Naive thymus-derived CD4-positive, alpha-beta T cell (primary cell): ENCODE measurements around the gene FUT4. TPM values are rescaled to one million over a fixed set of nuclear protein-coding genes. Genes with fewer than 3 reads are reported as not detected.
A peak's percentile ranks its signal among the peaks of the same experiment; 100 is the strongest.

Experiments used
- ATAC-seq: fragments of 150-1000 bp; cut with Tn5 transposase; 2 replicates; pipeline ENCODE4 v1.10.0; 2021; ENCODE audit warnings: mild to moderate bottlenecking, moderate library complexity
- CTCF ChIA-PET: fragments of 350-600 bp; sonication (Branson Sonifier 250); formaldehyde crosslinking; loops from one replicate; lab custom pipeline; 2021; ENCODE audit warnings: antibody characterized with exemption; lab: Charles Lee
- POLR2A ChIA-PET: fragments of 350-600 bp; sonication (Branson Sonifier 250); formaldehyde crosslinking; loops from one replicate; lab custom pipeline; 2021; ENCODE audit warnings: antibody characterized with exemption, inconsistent platforms; lab: Charles Lee
- DNase-seq, 9 donors: peaks; one replicate each; pipeline versions ENCODE4 v3.0.0 to v3.0.0-alpha.2; 2020 to 2022; ENCODE audit warnings: mixed read lengths in 1 of 9
- H3K27ac ChIP-seq: one replicate; pipeline ENCODE4 v1.7.0; 2013; ENCODE audit warnings: mild to moderate bottlenecking, low read depth, low read length, moderate library complexity
- H3K27me3 ChIP-seq, 2 donors: one replicate each; pipeline ENCODE4 v1.7.0; 2013; ENCODE audit warnings: low read length in 2 of 2, mild to moderate bottlenecking in 2 of 2, moderate library complexity in 2 of 2; ENCODE audit not compliant: control insufficient read depth in 2 of 2, insufficient read depth in 2 of 2
- H3K36me3 ChIP-seq, 3 experiments: 1 replicate in 2 of 3; 2 replicates in 1 of 3; pipeline ENCODE4 v1.7.0; 2013; ENCODE audit warnings: low read length in 3 of 3, mild to moderate bottlenecking in 3 of 3, moderate library complexity in 1 of 3; ENCODE audit not compliant: insufficient read depth in 3 of 3, control insufficient read depth in 2 of 3
- H3K4me1 ChIP-seq, 2 donors: one replicate each; pipeline ENCODE4 v1.7.0; 2013; ENCODE audit warnings: low read length in 2 of 2, mild to moderate bottlenecking in 2 of 2, moderate library complexity in 1 of 2; ENCODE audit not compliant: control insufficient read depth in 2 of 2, insufficient read depth in 2 of 2
- H3K4me3 ChIP-seq: 2 replicates; pipeline ENCODE4 v1.7.0; 2013; ENCODE audit warnings: mild to moderate bottlenecking, low read length
- H3K9me3 ChIP-seq, 3 experiments: 1 replicate in 2 of 3; 2 replicates in 1 of 3; pipeline ENCODE4 v1.7.0; 2013; ENCODE audit warnings: low read length in 3 of 3; ENCODE audit not compliant: control insufficient read depth in 2 of 3
- H3K27ac Mint-ChIP-seq, 9 donors: one replicate each; pipeline ENCODE4 v1.8.0; 2020 to 2022; ENCODE audit warnings: mixed read lengths in 9 of 9, mild to moderate bottlenecking in 8 of 9, moderate library complexity in 5 of 9, inconsistent platforms in 2 of 9
- H3K27me3 Mint-ChIP-seq, 5 donors: one replicate each; pipeline ENCODE4 v1.8.0; 2021 to 2022; ENCODE audit warnings: mixed read lengths in 5 of 5, mild to moderate bottlenecking in 1 of 5
- H3K36me3 Mint-ChIP-seq, 5 donors: one replicate each; pipeline ENCODE4 v1.8.0; 2020 to 2022; ENCODE audit warnings: mixed read lengths in 5 of 5, mild to moderate bottlenecking in 3 of 5, inconsistent platforms in 1 of 5
- H3K4me1 Mint-ChIP-seq, 7 donors: one replicate each; pipeline ENCODE4 v1.8.0; 2020 to 2022; ENCODE audit warnings: mixed read lengths in 7 of 7, mild to moderate bottlenecking in 3 of 7, inconsistent platforms in 1 of 7
- H3K4me3 Mint-ChIP-seq, 10 donors: one replicate each; pipeline ENCODE4 v1.8.0; 2020 to 2022; ENCODE audit warnings: mild to moderate bottlenecking in 10 of 10, mixed read lengths in 10 of 10, moderate library complexity in 6 of 10, inconsistent platforms in 2 of 10
- H3K9me3 Mint-ChIP-seq, 11 donors: one replicate each; pipeline ENCODE4 v1.8.0; 2020 to 2022; ENCODE audit warnings: mixed read lengths in 11 of 11, mild to moderate bottlenecking in 4 of 11, inconsistent platforms in 1 of 11, moderate library complexity in 1 of 11
- intact Hi-C, 2 donors: fragments of 100-400 bp; cut with micrococcal nuclease; formaldehyde crosslinking; loops; one replicate each; pipeline ENCODE4 v1.15.1; 2023
- polyA plus RNA-seq, 2 donors: library from polyadenylated mRNA; unstranded; fragments of 300-500 nt; fragmentation: Illumina TruSeq; gene quantifications; one replicate each; pipeline ENCODE4 v1.2.3, GENCODE V29; 2021
- total RNA-seq, 6 experiments: library from RNA in 5 of 6; stranded (reverse) in 5 of 6; gene quantifications; 1 replicate in 5 of 6; 2 replicates in 1 of 6; pipeline ENCODE4 v1.2.3 and lab custom pipeline; 2021 to 2026

FUT4 gene
- total and polyA plus RNA-seq, 7 experiments from 2014 or later, result 1.4 to 10.2 (median 6.1) TPM

- H3K27me3 Mint-ChIP-seq, result peaks cover 0 to 2% (median 0%) of the 10 kb centered on the region in 5 donors
- ChIA-PET CTCF (no interaction called here), POLR2A (no interaction called here)
- H3K36me3 ChIP-seq, result no peaks in the 10 kb centered on the region
- H3K4me1 Mint-ChIP-seq, result peaks cover 0 to 2% (median 0%) of the 10 kb centered on the region in 7 donors
- H3K4me3 ChIP-seq, result no peak overlapping the region
- no peaks in the 10 kb centered on the region for H3K9me3 ChIP-seq
- H3K4me3 Mint-ChIP-seq, result no peak overlapping the region
- H3K27me3 ChIP-seq, result no peaks in the 10 kb centered on the region
- peak; percentile 24 for ATAC-seq
- H3K36me3 Mint-ChIP-seq, result peaks cover 0 to 5% (median 0%) of the 10 kb centered on the region in 5 donors
- H3K27ac Mint-ChIP-seq, result no peak overlapping the region
- H3K27ac ChIP-seq, result no peak overlapping the region
- H3K4me1 ChIP-seq, result no peaks in the 10 kb centered on the region
- H3K9me3 Mint-ChIP-seq, result no peaks in the 10 kb centered on the region
- DNase-seq, result no peak
- intact Hi-C loops, result no loop called here
These were observed 39.6 kb downstream of the FUT4 start for GRCh38 chr11:94583213-94583865.

- Mint-ChIP-seq H3K27me3 (peaks cover 0 to 2% (median 0%) of the 10 kb centered on the region in 5 donors), H3K9me3 (no peaks in the 10 kb centered on the region), H3K4me3 (no peak overlapping the region), H3K4me1 (peaks cover 0 to 2% (median 0%) of the 10 kb centered on the region in 7 donors), H3K27ac (peak overlapping the region in 1 of 9 donors; percentile 53), H3K36me3 (peaks cover 0 to 3% (median 0%) of the 10 kb centered on the region in 5 donors)
- ATAC-seq, result peak; percentile 82
- intact Hi-C loops, result no loop called here
- CTCF ChIA-PET, result no interaction called here
- no peaks in the 10 kb centered on the region for H3K4me1 ChIP-seq
- no peaks in the 10 kb centered on the region for H3K27me3 ChIP-seq
- POLR2A ChIA-PET, result no interaction called here
- no peaks in the 10 kb centered on the region for H3K9me3 ChIP-seq
- H3K4me3 ChIP-seq, result no peak overlapping the region
- H3K36me3 ChIP-seq, result no peaks in the 10 kb centered on the region
- DNase-seq, result no peak
- H3K27ac ChIP-seq, result no peak overlapping the region
These were observed 40.3 kb downstream of the FUT4 start for GRCh38 chr11:94583866-94584500.

GRCh38 chr11:94584978-94585377 lies 41.3 kb downstream of the FUT4 start:
- Histone ChIP-seq H3K4me3 (no peak overlapping the region), H3K27ac (no peak overlapping the region), H3K27me3 (no peaks in the 10 kb centered on the region), H3K9me3 (no peaks in the 10 kb centered on the region), H3K4me1 (no peaks in the 10 kb centered on the region), H3K36me3 (no peaks in the 10 kb centered on the region)
- Mint-ChIP-seq H3K27me3 (peaks cover 0 to 2% (median 0%) of the 10 kb centered on the region in 5 donors), H3K4me1 (peaks cover 0 to 2% (median 0%) of the 10 kb centered on the region in 7 donors), H3K9me3 (no peaks in the 10 kb centered on the region), H3K4me3 (no peak overlapping the region), H3K27ac (no peak overlapping the region), H3K36me3 (peaks cover 0 to 8% (median under 1%) of the 10 kb centered on the region in 5 donors)
- no peak for ATAC-seq
- intact Hi-C loops, result no loop called here
- ChIA-PET POLR2A (no interaction called here), CTCF (no interaction called here)
- DNase-seq, result no peak

GRCh38 chr11:94585399-94585798 lies 41.7 kb downstream of the FUT4 start:
- POLR2A ChIA-PET, result no interaction called here
- Mint-ChIP-seq H3K4me1 (peaks cover 0 to 2% (median 0%) of the 10 kb centered on the region in 7 donors), H3K27ac (no peak overlapping the region), H3K4me3 (no peak overlapping the region), H3K9me3 (no peaks in the 10 kb centered on the region), H3K27me3 (peaks cover 0 to 4% (median 0%) of the 10 kb centered on the region in 5 donors), H3K36me3 (peaks cover 0 to 9% (median 5%) of the 10 kb centered on the region in 5 donors)
- no peak overlapping the region for H3K27ac ChIP-seq
- ATAC-seq, result no peak
- no peaks in the 10 kb centered on the region for H3K36me3 ChIP-seq
- H3K4me3 ChIP-seq, result no peak overlapping the region
- no peaks in the 10 kb centered on the region for H3K27me3 ChIP-seq
- CTCF ChIA-PET, result no interaction called here
- DNase-seq, result no peak
- no peaks in the 10 kb centered on the region for H3K4me1 ChIP-seq
- intact Hi-C loops, result no loop called here
- no peaks in the 10 kb centered on the region for H3K9me3 ChIP-seq

GRCh38 chr11:94586546-94586945 lies 42.8 kb downstream of the FUT4 start:
- Histone ChIP-seq H3K9me3 (no peaks in the 10 kb centered on the region), H3K27me3 (no peaks in the 10 kb centered on the region), H3K27ac (no peak overlapping the region), H3K36me3 (no peaks in the 10 kb centered on the region), H3K4me1 (no peaks in the 10 kb centered on the region), H3K4me3 (no peak overlapping the region)
- Mint-ChIP-seq H3K27ac (no peak overlapping the region), H3K4me1 (peaks cover 0 to under 1% (median 0%) of the 10 kb centered on the region in 7 donors), H3K9me3 (no peaks in the 10 kb centered on the region), H3K4me3 (no peak overlapping the region), H3K36me3 (peaks cover 0 to 12% (median 7%) of the 10 kb centered on the region in 5 donors), H3K27me3 (peaks cover 0 to 8% (median 0%) of the 10 kb centered on the region in 5 donors)
- DNase-seq (no peak), ATAC-seq (no peak)
- CTCF ChIA-PET, result no interaction called here
- POLR2A ChIA-PET, result no interaction called here
- intact Hi-C loops, result no loop called here

- no peak overlapping the region for H3K4me3 Mint-ChIP-seq
- no peak for ATAC-seq
These were observed 43.3 kb downstream of the FUT4 start for GRCh38 chr11:94586978-94587377.

More at GRCh38 chr11:94586978-94587377, 43.3 kb downstream of the FUT4 start:
- Histone ChIP-seq H3K4me3 (no peak overlapping the region), H3K27me3 (no peaks in the 10 kb centered on the region), H3K36me3 (no peaks in the 10 kb centered on the region), H3K4me1 (no peaks in the 10 kb centered on the region), H3K9me3 (no peaks in the 10 kb centered on the region), H3K27ac (no peak overlapping the region)
- no peaks in the 10 kb centered on the region for H3K9me3 Mint-ChIP-seq
- no peaks in the 10 kb centered on the region for H3K4me1 Mint-ChIP-seq
- intact Hi-C loops, result no loop called here
- no peak for DNase-seq
- no peak overlapping the region for H3K27ac Mint-ChIP-seq
- H3K27me3 Mint-ChIP-seq, result peaks cover 0 to 6% (median 0%) of the 10 kb centered on the region in 5 donors
- ChIA-PET CTCF (no interaction called here), POLR2A (no interaction called here)
- peaks cover 0 to 12% (median 7%) of the 10 kb centered on the region in 5 donors for H3K36me3 Mint-ChIP-seq
